HepG2 (cell line): ENCODE data around the gene MACROD2. TPM values are rescaled to one million over a fixed set of nuclear protein-coding genes. Genes with fewer than 3 reads are reported as not detected.

Experiments
- ATAC-seq: fragments of 200-7000 bp; cut with Tn5 transposase; 3 replicates; pipeline ENCODE4 v1.9.1; 2020; ENCODE audit warnings: mild to moderate bottlenecking, moderate library complexity
- BruUV-seq: library from RNA; stranded (reverse); fragments of 400-500 nt; replicated peaks from 2 replicates; lab custom pipeline; 2021; lab: Mats Ljungman, UMichigan
- CTCF ChIA-PET: fragments of 300-600 bp; formaldehyde crosslinking; extraction: SDS; loops from one replicate; lab custom pipeline; 2021; ENCODE audit warnings: low total read pairs, inconsistent platforms, low intra/inter-chr PET ratio; lab: Yijun Ruan, JAX
- POLR2A ChIA-PET: fragments of 350-600 bp; sonication (Branson Sonifier 250); formaldehyde crosslinking; loops from one replicate; lab custom pipeline; 2020; ENCODE audit warnings: antibody characterized with exemption, inconsistent platforms; lab: Yijun Ruan, JAX
- DNase-seq: peaks from one replicate; pipeline ENCODE4 v3.0.0-alpha.2; 2015; ENCODE audit warnings: low spot score
- FAIRE-seq: peaks from 3 replicates; lab custom pipeline; 2011; peaks lifted over from hg19 to GRCh38; lab: Jason Lieb, UNC
- H2AFZ ChIP-seq: one replicate; pipeline ENCODE4 v1.6.1; 2011; ENCODE audit warnings: low read length, inconsistent platforms
- H3K27ac ChIP-seq: fragments of 300-600 bp; 3 replicates; pipeline ENCODE4 v1.8.0; 2011; ENCODE audit warnings: mixed run types, mild to moderate bottlenecking, mixed read lengths, low read length, inconsistent platforms; ENCODE audit not compliant: insufficient read depth; ENCODE audit errors: extremely low read length
- H3K27me3 ChIP-seq, 2 experiments: fragments of 200-600 bp in 1 of 2; 2 replicates in 1 of 2; 3 replicates in 1 of 2; pipeline versions ENCODE4 v1.6.0 to v1.8.0; 2011; ENCODE audit warnings: low read length in 2 of 2, mild to moderate bottlenecking in 2 of 2, moderate library complexity in 2 of 2, inconsistent platforms in 1 of 2; ENCODE audit not compliant: insufficient read depth in 2 of 2, control insufficient read depth in 1 of 2
- H3K36me3 ChIP-seq, 2 experiments: fragments of 200-600 bp in 1 of 2; replicated peaks in 1 of 2; 2 replicates in 1 of 2; 3 replicates in 1 of 2; pipeline versions ENCODE4 v1.5.1 to v1.8.0; 2011; ENCODE audit warnings: low read length in 2 of 2, inconsistent platforms in 1 of 2; ENCODE audit not compliant: insufficient read depth in 2 of 2, control insufficient read depth in 1 of 2
- H3K4me1 ChIP-seq: 2 replicates; pipeline ENCODE4 v1.5.1; 2012; ENCODE audit warnings: low read length, inconsistent platforms; ENCODE audit not compliant: insufficient read depth
- H3K4me2 ChIP-seq: 2 replicates; pipeline ENCODE4 v1.6.0; 2011; ENCODE audit warnings: low read depth, low read length, inconsistent platforms
- H3K4me3 ChIP-seq, 3 experiments: fragments of 200-600 bp in 1 of 3; sonication (generic), shearing (Covaris generic) in 1 of 3; replicated peaks in 1 of 3; 2 replicates each; pipeline ENCODE4 v1.5.1; 2011 to 2016; ENCODE audit warnings: low read length in 3 of 3, inconsistent platforms in 2 of 3, low read depth in 2 of 3, mild to moderate bottlenecking in 2 of 3, control low read depth in 1 of 3, mixed read lengths in 1 of 3; ENCODE audit not compliant: insufficient read depth in 1 of 3
- H3K79me2 ChIP-seq: one replicate; pipeline ENCODE4 v1.6.1; 2011; ENCODE audit warnings: low read length, inconsistent platforms; ENCODE audit not compliant: insufficient read depth
- H3K9ac ChIP-seq: 2 replicates; pipeline ENCODE4 v1.6.0; 2011; ENCODE audit warnings: mild to moderate bottlenecking, low read depth, low read length, inconsistent platforms; ENCODE audit not compliant: insufficient read depth
- H3K9me3 ChIP-seq: 2 replicates; pipeline ENCODE4 v1.5.1; 2012; ENCODE audit warnings: mild to moderate bottlenecking, low read length
- H4K20me1 ChIP-seq: 2 replicates; pipeline ENCODE4 v1.6.0; 2011; ENCODE audit warnings: inconsistent platforms, mild to moderate bottlenecking, low read length, moderate library complexity; ENCODE audit not compliant: insufficient read depth
- CAMTA2 ChIP-seq: sonication (generic); formaldehyde crosslinking; IDR thresholded peaks from 2 replicates; pipeline ENCODE4 v1.4.0; 2020; ENCODE audit warnings: mild to moderate bottlenecking, missing genetic modification reagents, borderline replicate concordance
- CREM ChIP-seq, 2 experiments: sonication (generic) in 1 of 2; formaldehyde crosslinking in 1 of 2; IDR thresholded peaks; 2 replicates each; pipeline versions ENCODE4 v1.4.0 to v1.6.1; 2016 to 2020; ENCODE audit warnings: antibody characterized with exemption in 1 of 2, mild to moderate bottlenecking in 1 of 2, missing genetic modification reagents in 1 of 2
- FOXJ3 ChIP-seq: sonication (generic); formaldehyde crosslinking; IDR thresholded peaks from 2 replicates; pipeline ENCODE4 v1.4.0; 2020; ENCODE audit warnings: missing genetic modification reagents, mild to moderate bottlenecking, borderline replicate concordance
- GATAD2A ChIP-seq: IDR thresholded peaks from 2 replicates; pipeline ENCODE4 v1.6.1; 2016
- HOXA7 ChIP-seq: sonication (generic); formaldehyde crosslinking; IDR thresholded peaks from 2 replicates; pipeline ENCODE4 v1.8.1; 2022; ENCODE audit warnings: mild to moderate bottlenecking, missing genetic modification reagents, moderate library complexity
- NFIC ChIP-seq: IDR thresholded peaks from 2 replicates; pipeline ENCODE4 v1.6.1; 2012; ENCODE audit warnings: mild to moderate bottlenecking, low read length, inconsistent platforms
- NR2F6 ChIP-seq, 2 experiments: IDR thresholded peaks; 2 replicates each; pipeline ENCODE4 v1.6.1; 2016; ENCODE audit warnings: antibody characterized with exemption in 1 of 2, mild to moderate bottlenecking in 1 of 2
- REL ChIP-seq: sonication (generic); formaldehyde crosslinking; conservative IDR thresholded peaks from 2 replicates; pipeline ENCODE4 v1.8.0; 2022; ENCODE audit warnings: mild to moderate bottlenecking, missing genetic modification reagents, moderate library complexity
- RFX1 ChIP-seq: fragments of 450-650 bp; IDR thresholded peaks from 2 replicates; pipeline ENCODE4 v1.6.1; 2017
- SMAD1 ChIP-seq: sonication (generic); formaldehyde crosslinking; IDR thresholded peaks from 2 replicates; pipeline ENCODE4 v1.4.0; 2020; ENCODE audit warnings: missing genetic modification reagents, low read depth, mild to moderate bottlenecking, borderline replicate concordance
- SP5 ChIP-seq: IDR thresholded peaks from 2 replicates; pipeline ENCODE4 v1.6.1; 2016; ENCODE audit warnings: low read depth, borderline replicate concordance
- SRY ChIP-seq: sonication (generic); formaldehyde crosslinking; IDR thresholded peaks from 2 replicates; pipeline ENCODE4 v1.8.0; 2022; ENCODE audit warnings: mild to moderate bottlenecking, missing genetic modification reagents
- TARDBP ChIP-seq: sonication (generic); formaldehyde crosslinking; IDR thresholded peaks from 2 replicates; pipeline ENCODE4 v1.8.0; 2022; ENCODE audit warnings: mild to moderate bottlenecking, missing genetic modification reagents
- ZNF224 ChIP-seq: sonication (generic); formaldehyde crosslinking; IDR thresholded peaks from 2 replicates; pipeline ENCODE4 v1.5.0; 2020; ENCODE audit warnings: mild to moderate bottlenecking, missing genetic modification reagents
- ZNF484 ChIP-seq: sonication (generic); formaldehyde crosslinking; IDR thresholded peaks from 2 replicates; pipeline ENCODE4 v1.5.1; 2020; ENCODE audit warnings: mild to moderate bottlenecking, low read depth, missing genetic modification reagents, borderline replicate concordance
- ZNF496 ChIP-seq: sonication (generic); formaldehyde crosslinking; IDR thresholded peaks from 2 replicates; pipeline ENCODE4 v1.8.1; 2023; ENCODE audit warnings: mild to moderate bottlenecking, moderate library complexity, missing genetic modification reagents; ENCODE audit not compliant: insufficient replicate concordance
- ZNF816 ChIP-seq: sonication (generic); formaldehyde crosslinking; IDR thresholded peaks from 2 replicates; pipeline ENCODE4 v1.8.0; 2022; ENCODE audit warnings: missing genetic modification reagents, mild to moderate bottlenecking, borderline replicate concordance
- in situ Hi-C: cut with HindIII; loops from 2 replicates; pipeline ENCODE4 v1.10.0; 2017; ENCODE audit warnings: low pct_unique_long_range_greater_than_20kb; ENCODE audit not compliant: extremely low pct_ligation_motif_present
- intact Hi-C: fragments of 100-400 bp; cut with micrococcal nuclease; formaldehyde crosslinking; loops from one replicate; pipeline ENCODE4 v1.10.0; 2022; ENCODE audit not compliant: unreplicated experiment
- polyA plus RNA-seq, 8 experiments: library from polyadenylated mRNA; depleted of rRNA in 3 of 8; stranded (reverse) in 7 of 8; unstranded in 1 of 8; fragments of >200 nt; fragmentation: Illumina TruSeq in 4 of 8; extraction: Trizol in 4 of 8; gene quantifications; 2 replicates each; pipeline versions ENCODE4 v1.2.1 to v1.2.3, GENCODE V29; 2011 to 2016; ENCODE audit warnings: low read depth in 4 of 8, missing spikeins in 1 of 8, mixed read lengths in 1 of 8; ENCODE audit not compliant: insufficient read depth in 1 of 8
- total RNA-seq, 5 experiments: library from RNA; depleted of rRNA; stranded (reverse); fragments of >200 nt; fragmentation: Illumina TruSeq; extraction: Trizol; gene quantifications; 2 replicates each; pipeline ENCODE4 v1.2.3, GENCODE V29; 2016; ENCODE audit warnings: low read depth in 1 of 5
- TF ChIP-seq, protein P1 (sequence below): fragments of 450-650 bp; IDR thresholded peaks from 2 replicates; pipeline ENCODE4 v1.6.1; 2017; ENCODE audit warnings: mild to moderate bottlenecking
- TF ChIP-seq, protein P2 (sequence below): sonication (generic); formaldehyde crosslinking; IDR thresholded peaks from 2 replicates; pipeline ENCODE4 v1.4.0; 2020; ENCODE audit warnings: mild to moderate bottlenecking, low read depth, missing genetic modification reagents

MACROD2 gene
- total and polyA plus RNA-seq, 2 of the 13 experiments (the other 11 are each of a cell fraction or from before 2014, with no cell fraction given) = 0.13 to 0.51 TPM

GRCh38 chr20:15862178-15862577 lies 1866.9 kb downstream of the MACROD2 start (continued):
- TF ChIP-seq RFX1 = no peak
- no peak for TF ChIP-seq SP5 (CRISPR knock-in tag)
- no peak for TF ChIP-seq HOXA7 (CRISPR knock-in tag)
- no peak for TF ChIP-seq CAMTA2 (CRISPR knock-in tag)

DNA sequence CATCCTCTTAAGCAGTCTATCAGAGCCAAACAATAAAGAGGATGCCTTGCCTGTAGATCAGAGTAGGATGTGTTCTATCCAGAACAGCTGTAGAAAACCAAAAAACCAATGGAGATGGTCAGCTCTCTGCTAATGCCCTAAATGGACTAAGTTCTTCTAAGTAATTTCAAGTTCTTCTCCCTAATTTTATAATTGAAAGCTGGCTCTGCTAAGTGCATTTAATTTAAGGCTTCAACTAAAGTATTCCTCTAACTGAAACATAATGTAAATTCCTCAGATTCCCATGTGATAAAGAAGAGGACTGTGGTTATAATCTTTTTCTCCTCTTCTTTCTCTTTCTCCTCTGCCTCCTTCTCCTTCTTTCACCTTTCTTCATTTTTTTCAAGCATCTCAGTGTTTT lies 1868.4 kb downstream of the MACROD2 start:
- CTCF ChIA-PET = no interaction called here
- Histone ChIP-seq H3K36me3 (no peaks in the 10 kb centered on the region), H3K4me2 (no peak overlapping the region), H3K9ac (no peak overlapping the region), H4K20me1 (no peaks in the 10 kb centered on the region), H2AFZ (no peak overlapping the region), H3K27me3 (no peaks in the 10 kb centered on the region), H3K27ac (no peak overlapping the region), H3K4me3 (no peak overlapping the region), H3K9me3 (peaks cover 86% of the 10 kb centered on the region), H3K4me1 (no peaks in the 10 kb centered on the region), H3K79me2 (no peaks in the 10 kb centered on the region)
- in situ Hi-C loops (no loop called here), intact Hi-C loops (no loop called here)
- DNase-seq (no peak), FAIRE-seq (no peak), ATAC-seq (no peak)
- TF ChIP-seq GATAD2A (CRISPR knock-in tag) = no peak
- no peak for TF ChIP-seq ZNF496 (CRISPR knock-in tag)
- TF ChIP-seq NR2F6 (IDR thresholded peaks at IDR 0.05) = no peak
- TF ChIP-seq NR2F6 (CRISPR knock-in tag; IDR thresholded peaks at IDR 0.05) = no peak
- TF ChIP-seq CREM (IDR thresholded peaks at IDR 0.05) = no peak
- TF ChIP-seq CREM (CRISPR knock-in tag; IDR thresholded peaks at IDR 0.05) = no peak
- TF ChIP-seq FOXJ3 = no peak
- TF ChIP-seq, protein P1, sequence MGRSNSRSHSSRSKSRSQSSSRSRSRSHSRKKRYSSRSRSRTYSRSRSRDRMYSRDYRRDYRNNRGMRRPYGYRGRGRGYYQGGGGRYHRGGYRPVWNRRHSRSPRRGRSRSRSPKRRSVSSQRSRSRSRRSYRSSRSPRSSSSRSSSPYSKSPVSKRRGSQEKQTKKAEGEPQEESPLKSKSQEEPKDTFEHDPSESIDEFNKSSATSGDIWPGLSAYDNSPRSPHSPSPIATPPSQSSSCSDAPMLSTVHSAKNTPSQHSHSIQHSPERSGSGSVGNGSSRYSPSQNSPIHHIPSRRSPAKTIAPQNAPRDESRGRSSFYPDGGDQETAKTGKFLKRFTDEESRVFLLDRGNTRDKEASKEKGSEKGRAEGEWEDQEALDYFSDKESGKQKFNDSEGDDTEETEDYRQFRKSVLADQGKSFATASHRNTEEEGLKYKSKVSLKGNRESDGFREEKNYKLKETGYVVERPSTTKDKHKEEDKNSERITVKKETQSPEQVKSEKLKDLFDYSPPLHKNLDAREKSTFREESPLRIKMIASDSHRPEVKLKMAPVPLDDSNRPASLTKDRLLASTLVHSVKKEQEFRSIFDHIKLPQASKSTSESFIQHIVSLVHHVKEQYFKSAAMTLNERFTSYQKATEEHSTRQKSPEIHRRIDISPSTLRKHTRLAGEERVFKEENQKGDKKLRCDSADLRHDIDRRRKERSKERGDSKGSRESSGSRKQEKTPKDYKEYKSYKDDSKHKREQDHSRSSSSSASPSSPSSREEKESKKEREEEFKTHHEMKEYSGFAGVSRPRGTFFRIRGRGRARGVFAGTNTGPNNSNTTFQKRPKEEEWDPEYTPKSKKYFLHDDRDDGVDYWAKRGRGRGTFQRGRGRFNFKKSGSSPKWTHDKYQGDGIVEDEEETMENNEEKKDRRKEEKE = no peak
- no peak for TF ChIP-seq ZNF816 (CRISPR knock-in tag)
- TF ChIP-seq ZNF484 (CRISPR knock-in tag) = no peak
- no peak for TF ChIP-seq ZNF224 (CRISPR knock-in tag)
- TF ChIP-seq SRY (CRISPR knock-in tag) = no peak
- TF ChIP-seq NFIC = no peak
- TF ChIP-seq SMAD1 (CRISPR knock-in tag) = no peak
- no peak for TF ChIP-seq TARDBP (CRISPR knock-in tag)
- no peak for TF ChIP-seq REL
- TF ChIP-seq, protein P2, sequence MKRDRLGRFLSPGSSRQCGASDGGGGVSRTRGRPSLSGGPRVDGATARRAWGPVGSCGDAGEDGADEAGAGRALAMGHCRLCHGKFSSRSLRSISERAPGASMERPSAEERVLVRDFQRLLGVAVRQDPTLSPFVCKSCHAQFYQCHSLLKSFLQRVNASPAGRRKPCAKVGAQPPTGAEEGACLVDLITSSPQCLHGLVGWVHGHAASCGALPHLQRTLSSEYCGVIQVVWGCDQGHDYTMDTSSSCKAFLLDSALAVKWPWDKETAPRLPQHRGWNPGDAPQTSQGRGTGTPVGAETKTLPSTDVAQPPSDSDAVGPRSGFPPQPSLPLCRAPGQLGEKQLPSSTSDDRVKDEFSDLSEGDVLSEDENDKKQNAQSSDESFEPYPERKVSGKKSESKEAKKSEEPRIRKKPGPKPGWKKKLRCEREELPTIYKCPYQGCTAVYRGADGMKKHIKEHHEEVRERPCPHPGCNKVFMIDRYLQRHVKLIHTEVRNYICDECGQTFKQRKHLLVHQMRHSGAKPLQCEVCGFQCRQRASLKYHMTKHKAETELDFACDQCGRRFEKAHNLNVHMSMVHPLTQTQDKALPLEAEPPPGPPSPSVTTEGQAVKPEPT (CRISPR knock-in tag) = no peak
- POLR2A ChIA-PET = no interaction called here
- BruUV-seq = no TSS peak
